ENCODE measurements around the gene CLDN22.

Gene CLDN22

DNA sequence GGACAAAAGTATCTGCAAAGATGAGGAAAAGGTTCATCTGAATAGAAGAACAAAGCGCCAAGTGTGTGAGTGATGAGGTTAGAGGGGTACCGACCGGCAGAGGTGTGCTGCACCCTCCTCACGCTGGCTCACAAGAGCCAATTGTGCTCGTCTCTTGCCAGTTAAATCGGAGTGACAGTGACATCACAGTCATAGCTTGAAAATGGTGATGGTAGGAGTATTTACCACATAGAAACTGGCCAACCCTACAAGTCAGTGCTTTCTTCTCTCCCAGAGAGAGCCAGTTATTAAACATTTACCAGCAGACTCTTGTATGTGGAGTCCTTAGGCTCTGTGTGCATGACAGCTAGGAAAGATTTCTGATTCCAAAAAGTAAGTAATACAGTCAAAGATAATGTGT, 32.4 kb downstream of the CLDN22 start:
- no peaks in the 10 kb centered on the region for H3K9me3 ChIP-seq (ENCODE audit: control insufficient read depth in 1 of 2, low read length in 2 of 2)
- H3K27me3 ChIP-seq (ENCODE audit: control insufficient read depth in 1 of 2, insufficient read depth in 2 of 2, low read length in 2 of 2): no peaks in the 10 kb centered on the region
- peak overlapping the region in 1 of 2 donors; percentile 7 for H3K4me3 ChIP-seq (ENCODE audit: low read depth in 1 of 2, low read length in 2 of 2)
- H3K9ac ChIP-seq (ENCODE audit: low read depth in 1 of 2, low read length in 2 of 2): peak overlapping the region; percentile 10 to 15
- peaks cover 0 to 2% of the 10 kb centered on the region in 2 donors for H3K36me3 ChIP-seq (ENCODE audit: control insufficient read depth in 1 of 2, insufficient read depth in 2 of 2, low read length in 2 of 2)
- no peak overlapping the region for H3K27ac ChIP-seq (ENCODE audit: low read depth, low read length)
- peaks cover 15 to 23% of the 10 kb centered on the region in 2 donors for H3K4me1 ChIP-seq (ENCODE audit: control insufficient read depth in 1 of 2, insufficient read depth in 2 of 2, low read length in 2 of 2)

GRCh38 chr4:183287309-183287659, 32.8 kb downstream of the CLDN22 start:
- Histone ChIP-seq H3K27ac (ENCODE audit: low read depth, low read length) (no peak overlapping the region), H3K9ac (ENCODE audit: low read depth in 1 of 2, low read length in 2 of 2) (no peak overlapping the region), H3K4me1 (ENCODE audit: control insufficient read depth in 1 of 2, insufficient read depth in 2 of 2, low read length in 2 of 2) (peaks cover 15 to 23% of the 10 kb centered on the region in 2 donors), H3K4me3 (ENCODE audit: low read depth in 1 of 2, low read length in 2 of 2) (peak overlapping the region in 1 of 2 donors; percentile 7), H3K36me3 (ENCODE audit: control insufficient read depth in 1 of 2, insufficient read depth in 2 of 2, low read length in 2 of 2) (peaks cover 0 to 2% of the 10 kb centered on the region in 2 donors), H3K27me3 (ENCODE audit: control insufficient read depth in 1 of 2, insufficient read depth in 2 of 2, low read length in 2 of 2) (no peaks in the 10 kb centered on the region), H3K9me3 (ENCODE audit: control insufficient read depth in 1 of 2, low read length in 2 of 2) (no peaks in the 10 kb centered on the region)

DNA sequence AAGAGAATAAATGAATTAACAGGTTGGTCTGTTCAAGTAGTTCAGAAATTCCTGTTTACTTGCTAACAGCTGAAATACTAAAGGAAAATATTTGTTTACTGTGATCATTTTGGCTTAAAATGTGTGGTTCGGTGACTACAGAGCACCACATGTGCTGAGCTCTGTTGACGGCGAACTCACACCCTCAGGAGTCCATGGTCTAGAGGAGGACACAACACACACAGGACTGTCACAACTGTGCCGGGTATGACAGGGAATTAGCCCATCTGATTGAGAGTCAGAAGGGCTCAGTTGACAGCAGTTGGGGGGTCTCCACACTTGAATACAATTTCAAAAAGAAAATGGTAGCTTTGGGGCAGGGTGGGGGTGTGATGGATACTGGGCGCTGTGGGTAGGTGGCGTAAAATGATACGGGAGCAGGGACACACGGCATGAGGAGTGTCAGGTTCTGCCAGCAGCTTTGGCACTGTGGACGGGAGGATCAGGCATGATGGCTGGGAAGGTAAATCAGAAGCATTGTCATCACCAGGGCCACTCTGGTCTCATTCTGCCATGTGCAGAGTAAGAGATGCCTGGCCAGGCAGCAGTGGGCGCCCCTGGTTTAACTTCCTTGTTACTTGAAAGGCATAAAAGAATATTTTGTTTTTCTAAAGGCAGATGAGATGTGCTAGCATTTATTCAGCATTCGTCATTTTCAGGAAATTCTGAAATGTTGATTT, 33.3 kb downstream of the CLDN22 start:
- Histone ChIP-seq H3K4me1 (ENCODE audit: control insufficient read depth in 1 of 2, insufficient read depth in 2 of 2, low read length in 2 of 2) (peaks cover 15 to 28% of the 10 kb centered on the region in 2 donors), H3K9me3 (ENCODE audit: control insufficient read depth in 1 of 2, low read length in 2 of 2) (no peaks in the 10 kb centered on the region), H3K9ac (ENCODE audit: low read depth in 1 of 2, low read length in 2 of 2) (no peak overlapping the region), H3K4me3 (ENCODE audit: low read depth in 1 of 2, low read length in 2 of 2) (no peak overlapping the region), H3K27me3 (ENCODE audit: control insufficient read depth in 1 of 2, insufficient read depth in 2 of 2, low read length in 2 of 2) (no peaks in the 10 kb centered on the region), H3K27ac (ENCODE audit: low read depth, low read length) (no peak overlapping the region), H3K36me3 (ENCODE audit: control insufficient read depth in 1 of 2, insufficient read depth in 2 of 2, low read length in 2 of 2) (peaks cover 0 to 2% of the 10 kb centered on the region in 2 donors)

- Histone ChIP-seq H3K4me1 (ENCODE audit: control insufficient read depth in 1 of 2, insufficient read depth in 2 of 2, low read length in 2 of 2) (peaks cover 15 to 33% of the 10 kb centered on the region in 2 donors), H3K36me3 (ENCODE audit: control insufficient read depth in 1 of 2, insufficient read depth in 2 of 2, low read length in 2 of 2) (peaks cover 0 to 2% of the 10 kb centered on the region in 2 donors), H3K9me3 (ENCODE audit: control insufficient read depth in 1 of 2, low read length in 2 of 2) (no peaks in the 10 kb centered on the region), H3K4me3 (ENCODE audit: low read depth in 1 of 2, low read length in 2 of 2) (no peak overlapping the region), H3K9ac (ENCODE audit: low read depth in 1 of 2, low read length in 2 of 2) (no peak overlapping the region), H3K27me3 (ENCODE audit: control insufficient read depth in 1 of 2, insufficient read depth in 2 of 2, low read length in 2 of 2) (no peaks in the 10 kb centered on the region), H3K27ac (ENCODE audit: low read depth, low read length) (no peak overlapping the region)
Observed at GRCh38 chr4:183285886-183286285, 34.2 kb downstream of the CLDN22 start.

DNA sequence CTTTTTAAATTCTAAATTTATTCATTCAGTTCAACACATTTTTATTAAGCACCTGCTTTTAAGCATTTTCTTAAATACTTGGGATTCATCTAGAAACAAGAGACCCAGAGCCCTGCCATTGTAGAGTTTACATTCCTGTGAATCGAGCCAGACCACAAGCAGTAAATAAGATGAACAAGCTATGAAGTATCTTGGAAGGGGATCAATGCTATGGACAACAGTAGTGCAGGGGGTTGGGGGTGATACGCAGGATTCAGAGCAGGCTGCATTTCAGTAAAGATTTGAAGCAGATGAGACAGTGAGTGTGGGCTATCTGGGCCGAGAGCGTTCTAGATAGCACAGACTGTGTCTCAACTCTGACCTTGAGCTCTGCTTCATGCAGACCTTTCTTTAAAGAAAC, 35.1 kb downstream of the CLDN22 start:
- peaks cover 15 to 33% of the 10 kb centered on the region in 2 donors for H3K4me1 ChIP-seq (ENCODE audit: control insufficient read depth in 1 of 2, insufficient read depth in 2 of 2, low read length in 2 of 2)

GRCh38 chr4:183284258-183284785, 35.8 kb downstream of the CLDN22 start:
- peaks cover 0 to 2% of the 10 kb centered on the region in 2 donors for H3K36me3 ChIP-seq (ENCODE audit: control insufficient read depth in 1 of 2, insufficient read depth in 2 of 2, low read length in 2 of 2)
- no peaks in the 10 kb centered on the region for H3K9me3 ChIP-seq (ENCODE audit: control insufficient read depth in 1 of 2, low read length in 2 of 2)
- no peak overlapping the region for H3K4me3 ChIP-seq (ENCODE audit: low read depth in 1 of 2, low read length in 2 of 2)
- H3K27ac ChIP-seq (ENCODE audit: low read depth, low read length): no peak overlapping the region
- no peaks in the 10 kb centered on the region for H3K27me3 ChIP-seq (ENCODE audit: control insufficient read depth in 1 of 2, insufficient read depth in 2 of 2, low read length in 2 of 2)
- H3K9ac ChIP-seq (ENCODE audit: low read depth in 1 of 2, low read length in 2 of 2): no peak overlapping the region
- peaks cover 15 to 33% of the 10 kb centered on the region in 2 donors for H3K4me1 ChIP-seq (ENCODE audit: control insufficient read depth in 1 of 2, insufficient read depth in 2 of 2, low read length in 2 of 2)

More for the DNA sequence above, 35.1 kb downstream of the CLDN22 start:
- Histone ChIP-seq H3K27ac (ENCODE audit: low read depth, low read length) (no peak overlapping the region), H3K9ac (ENCODE audit: low read depth in 1 of 2, low read length in 2 of 2) (no peak overlapping the region), H3K27me3 (ENCODE audit: control insufficient read depth in 1 of 2, insufficient read depth in 2 of 2, low read length in 2 of 2) (no peaks in the 10 kb centered on the region), H3K36me3 (ENCODE audit: control insufficient read depth in 1 of 2, insufficient read depth in 2 of 2, low read length in 2 of 2) (peaks cover 0 to 2% of the 10 kb centered on the region in 2 donors), H3K9me3 (ENCODE audit: control insufficient read depth in 1 of 2, low read length in 2 of 2) (no peaks in the 10 kb centered on the region), H3K4me3 (ENCODE audit: low read depth in 1 of 2, low read length in 2 of 2) (no peak overlapping the region)

DNA sequence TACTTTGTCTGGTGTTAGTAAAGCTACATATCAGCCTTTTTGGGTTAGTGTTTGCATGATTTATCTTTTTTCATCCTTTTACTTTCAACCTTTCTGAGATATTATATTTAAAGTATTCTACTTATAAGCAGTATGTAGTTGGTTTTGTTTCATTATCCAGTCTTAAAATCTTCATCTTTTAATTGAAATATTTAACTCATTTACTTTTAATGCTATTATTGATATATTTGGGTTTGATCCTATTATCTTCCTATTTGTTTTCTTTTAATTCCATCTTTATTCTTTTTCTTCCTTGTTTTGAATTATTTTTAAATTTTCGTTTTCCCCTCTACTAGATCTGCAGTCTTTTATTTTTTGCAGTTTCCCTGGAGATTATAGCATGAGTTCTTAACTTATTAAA, 44.0 kb downstream of the CLDN22 start:
- no peaks in the 10 kb centered on the region for H3K27me3 ChIP-seq (ENCODE audit: control insufficient read depth in 1 of 2, insufficient read depth in 2 of 2, low read length in 2 of 2)
- H3K36me3 ChIP-seq (ENCODE audit: control insufficient read depth in 1 of 2, insufficient read depth in 2 of 2, low read length in 2 of 2): peaks cover 0 to 5% of the 10 kb centered on the region in 2 donors

GRCh38 chr4:183272384-183272783, 47.7 kb downstream of the CLDN22 start:
- no peak overlapping the region for H3K4me3 ChIP-seq (ENCODE audit: low read depth in 1 of 2, low read length in 2 of 2)
- H3K27ac ChIP-seq (ENCODE audit: low read depth, low read length): no peak overlapping the region
- H3K4me1 ChIP-seq (ENCODE audit: control insufficient read depth in 1 of 2, insufficient read depth in 2 of 2, low read length in 2 of 2): no peaks in the 10 kb centered on the region
- no peak overlapping the region for H3K9ac ChIP-seq (ENCODE audit: low read depth in 1 of 2, low read length in 2 of 2)
- no peaks in the 10 kb centered on the region for H3K27me3 ChIP-seq (ENCODE audit: control insufficient read depth in 1 of 2, insufficient read depth in 2 of 2, low read length in 2 of 2)
- peaks cover 0 to 5% of the 10 kb centered on the region in 2 donors for H3K36me3 ChIP-seq (ENCODE audit: control insufficient read depth in 1 of 2, insufficient read depth in 2 of 2, low read length in 2 of 2)
- H3K9me3 ChIP-seq (ENCODE audit: control insufficient read depth in 1 of 2, low read length in 2 of 2): peaks cover 11 to 17% of the 10 kb centered on the region in 2 donors

More for the DNA sequence above, 44.0 kb downstream of the CLDN22 start:
- Histone ChIP-seq H3K4me1 (ENCODE audit: control insufficient read depth in 1 of 2, insufficient read depth in 2 of 2, low read length in 2 of 2) (no peaks in the 10 kb centered on the region), H3K9ac (ENCODE audit: low read depth in 1 of 2, low read length in 2 of 2) (no peak overlapping the region), H3K9me3 (ENCODE audit: control insufficient read depth in 1 of 2, low read length in 2 of 2) (peaks cover 11 to 17% of the 10 kb centered on the region in 2 donors), H3K4me3 (ENCODE audit: low read depth in 1 of 2, low read length in 2 of 2) (no peak overlapping the region), H3K27ac (ENCODE audit: low read depth, low read length) (no peak overlapping the region)

DNA sequence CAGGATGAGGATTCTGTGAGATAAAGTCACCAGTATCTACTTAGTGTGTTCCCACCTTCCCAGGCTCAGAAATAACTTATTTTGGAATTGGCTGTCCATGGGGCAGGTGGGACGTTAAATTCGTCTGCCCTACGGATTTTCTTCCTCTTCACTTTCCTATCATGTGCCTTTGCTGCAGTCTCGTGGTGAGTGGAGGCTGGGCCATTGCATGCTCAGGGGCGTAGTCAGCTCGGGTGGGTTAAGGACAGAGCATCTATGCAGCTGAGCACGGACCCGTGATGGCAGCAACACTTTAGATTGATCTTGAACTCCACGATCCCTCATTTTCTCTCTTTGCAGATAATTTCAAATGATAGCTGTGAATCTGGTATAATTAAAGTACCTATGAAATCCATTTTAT, 51.5 kb downstream of the CLDN22 start:
- Histone ChIP-seq H3K36me3 (ENCODE audit: control insufficient read depth in 1 of 2, insufficient read depth in 2 of 2, low read length in 2 of 2) (no peaks in the 10 kb centered on the region), H3K9ac (ENCODE audit: low read depth in 1 of 2, low read length in 2 of 2) (no peak overlapping the region), H3K27ac (ENCODE audit: low read depth, low read length) (no peak overlapping the region), H3K27me3 (ENCODE audit: control insufficient read depth in 1 of 2, insufficient read depth in 2 of 2, low read length in 2 of 2) (no peaks in the 10 kb centered on the region), H3K4me1 (ENCODE audit: control insufficient read depth in 1 of 2, insufficient read depth in 2 of 2, low read length in 2 of 2) (no peaks in the 10 kb centered on the region), H3K4me3 (ENCODE audit: low read depth in 1 of 2, low read length in 2 of 2) (no peak overlapping the region), H3K9me3 (ENCODE audit: control insufficient read depth in 1 of 2, low read length in 2 of 2) (no peaks in the 10 kb centered on the region)
